ENCODE data around the gene NUFIP1. TPM values are rescaled to one million over a fixed set of nuclear protein-coding genes. Genes with fewer than 3 reads are reported as not detected.

Gene NUFIP1
- total and polyA plus RNA-seq, 2 donors (not counting 3 experiments of a cell fraction or from before 2014, with no cell fraction given): 1.4 to 6.9 TPM

DNA sequence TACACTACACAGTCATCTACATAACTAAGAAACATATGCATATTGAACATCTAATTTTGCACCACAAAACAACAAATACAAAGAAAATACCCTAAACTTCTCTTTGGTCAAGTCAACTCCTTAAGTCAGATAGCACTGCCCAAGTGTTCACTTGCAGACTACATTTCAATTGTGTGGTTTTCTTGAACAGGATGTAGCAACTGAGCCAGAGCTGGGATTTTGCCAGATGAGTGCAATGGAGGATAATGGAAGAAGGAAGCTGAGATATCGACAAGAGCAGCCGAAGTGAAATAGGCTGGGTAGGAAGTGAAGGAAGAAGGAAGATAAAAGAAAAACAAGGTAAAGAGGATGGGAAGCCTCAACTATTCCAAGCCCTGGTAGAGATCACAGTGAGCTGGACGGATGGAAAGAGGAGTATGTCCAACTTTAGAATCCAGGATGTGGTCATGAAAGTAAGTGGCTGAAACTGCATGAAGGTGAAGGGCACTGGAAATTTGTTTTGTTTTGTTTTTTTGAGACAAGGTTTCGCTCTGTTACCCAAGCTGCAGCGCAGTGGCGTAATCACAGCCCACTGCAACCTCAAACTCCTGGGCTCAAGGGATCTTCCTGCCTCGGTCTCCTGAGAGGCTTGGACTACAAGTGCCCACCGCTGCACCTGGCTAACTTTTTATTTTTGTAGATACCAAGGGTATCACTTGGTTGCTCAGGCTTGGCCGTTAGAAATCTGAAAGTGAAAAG lies 15.0 kb downstream of the NUFIP1 start:
- ChIA-PET CTCF (interaction anchor here (0.8 to 2.5 kb wide), 17 partner anchors 9 to 498 kb away, joined by 3 to 35 read pairs (median 8); no protein-coding TSS in a partner anchor), POLR2A (no interaction called here)
- intact Hi-C loops (cut with micrococcal nuclease): loop anchor here (1.0 to 5.0 kb wide), 4 partner anchors 15 to 1067 kb away; partner anchors contain the start of genes GPALPP1 and NUFIP1
- DNase-seq (ENCODE audit: low read depth, low spot score): peak; percentile 84
- peaks cover 26% of the 10 kb centered on the region for H3K4me1 ChIP-seq (ENCODE audit: control insufficient read depth, extremely low read depth, insufficient read depth, low read length)
- no peaks in the 10 kb centered on the region for H4K20me1 ChIP-seq (replicated peaks; ENCODE audit: control insufficient read depth, extremely low read depth, insufficient read depth, low read length)
- peak overlapping the region in 1 of 3 experiments; percentile 46 for H3K4me3 ChIP-seq (replicated peaks in 1 of 3; ENCODE audit: insufficient read depth in 1 of 3, low read depth in 1 of 3, low read length in 3 of 3)
- H3K4me2 ChIP-seq (ENCODE audit: insufficient read depth, low read length): peak overlapping the region; percentile 76
- peak overlapping the region; percentile 45 for H3K27ac ChIP-seq (ENCODE audit: insufficient read depth, low read depth, low read length)
- BruUV-seq (replicated peaks): no TSS peak
- no peaks in the 10 kb centered on the region for H3K27me3 ChIP-seq (ENCODE audit: control insufficient read depth in 2 of 2, insufficient read depth in 2 of 2, low read length in 2 of 2)
- peaks cover 2 to 9% of the 10 kb centered on the region in 2 experiments for H3K36me3 ChIP-seq (ENCODE audit: control insufficient read depth in 2 of 2, extremely low read depth in 1 of 2, insufficient read depth in 2 of 2, low read length in 2 of 2)
- TF ChIP-seq MYC (IDR thresholded peaks at IDR 0.05; ENCODE audit: low read depth, low read length) (no peak), FOS (IDR thresholded peaks at IDR 0.05; ENCODE audit: borderline replicate concordance, insufficient read depth, low read length) (no peak), POLR2A (IDR thresholded peaks at IDR 0.05; ENCODE audit: low read depth, low read length) (no peak), MAX (IDR thresholded peaks at IDR 0.05; ENCODE audit: insufficient read depth, insufficient read length) (no peak), EZH2 (IDR thresholded peaks at IDR 0.05; ENCODE audit: borderline replicate concordance, low read depth, low read length, severe bottlenecking) (no peak), CTCF (IDR thresholded peaks at IDR 0.05; ENCODE audit: extremely low read depth in 1 of 2, insufficient read depth in 1 of 2, low read depth in 1 of 2, low read length in 2 of 2) (no peak), JUN (IDR thresholded peaks at IDR 0.05; ENCODE audit: borderline replicate concordance, insufficient read depth, insufficient read length, low read depth) (no peak), GATA2 (IDR thresholded peaks at IDR 0.05; ENCODE audit: insufficient read depth, insufficient read length, low read depth, low read length) (no peak), POLR2AphosphoS5 (IDR thresholded peaks at IDR 0.05; ENCODE audit: insufficient read depth, low read depth, low read length) (no peak)
- peaks cover 2% of the 10 kb centered on the region for H3K79me2 ChIP-seq (ENCODE audit: control insufficient read depth, insufficient read depth, low read length)
- FAIRE-seq: peak; percentile 84
- dilution Hi-C loops (cut with MboI; ENCODE audit: extremely low pct_ligation_motif_present, low sequenced_read_pairs): no loop called here
- H3K9me3 ChIP-seq (replicated peaks; ENCODE audit: control insufficient read depth, insufficient read depth, low read length): no peaks in the 10 kb centered on the region
- H2AFZ ChIP-seq (ENCODE audit: low read depth, low read length): peak overlapping the region; percentile 67
- no peak overlapping the region for H3K9ac ChIP-seq (replicated peaks; ENCODE audit: extremely low read depth, insufficient read depth, low read length)
- H3K9me1 ChIP-seq (replicated peaks; ENCODE audit: control insufficient read depth, extremely low read depth, insufficient read depth, low read length): no peaks in the 10 kb centered on the region

Data from endothelial cell of umbilical vein (primary cell).